ENCODE measurements around the gene RADIL. TPM values are rescaled to one million over a fixed set of nuclear protein-coding genes. Genes with fewer than 3 reads are reported as not detected.

The RADIL gene
- polyA plus RNA-seq, 3 donors, result not detected

- peaks cover 0 to 5% (median 2%) of the 10 kb centered on the region in 3 donors for H3K27me3 Mint-ChIP-seq (ENCODE audit: low read depth in 3 of 3)
- peaks cover 0 to 3% (median 0%) of the 10 kb centered on the region in 7 donors for H3K9me3 Mint-ChIP-seq
- Histone ChIP-seq H3K36me3 (replicated peaks in 1 of 2; ENCODE audit: control insufficient read depth in 1 of 2, insufficient read depth in 2 of 2, low read length in 2 of 2) (no peaks in the 10 kb centered on the region), H4K20me1 (ENCODE audit: insufficient read depth, low read length) (no peaks in the 10 kb centered on the region), H3K27me3 (ENCODE audit: control insufficient read depth in 2 of 2, insufficient read depth in 2 of 2, low read length in 2 of 2) (no peaks in the 10 kb centered on the region), H3K4me3 (replicated peaks in 1 of 3; ENCODE audit: low read depth in 2 of 3, low read length in 3 of 3) (no peak overlapping the region), H3K9me3 (replicated peaks in 1 of 2; ENCODE audit: control insufficient read depth in 1 of 2, insufficient read depth in 1 of 2, low read length in 2 of 2) (no peaks in the 10 kb centered on the region), H3K27ac (ENCODE audit: low read depth in 1 of 2, low read length in 2 of 2) (no peak overlapping the region), H3K9ac (ENCODE audit: insufficient read depth, low read length, poor library complexity, severe bottlenecking) (no peak overlapping the region), H3K4me2 (replicated peaks; ENCODE audit: extremely low read depth, low read length, poor library complexity, severe bottlenecking) (no peak overlapping the region), H2AFZ (ENCODE audit: insufficient read depth, low read depth, low read length, poor library complexity, severe bottlenecking) (no peak overlapping the region), H3K4me1 (ENCODE audit: control insufficient read depth in 1 of 2, insufficient read depth in 2 of 2, low read length in 2 of 2) (no peaks in the 10 kb centered on the region), H3K79me2 (ENCODE audit: insufficient read depth, low read length) (no peaks in the 10 kb centered on the region)
- H3K4me1 Mint-ChIP-seq, result no peaks in the 10 kb centered on the region
- TF ChIP-seq CTCF (IDR thresholded peaks at IDR 0.05), result no peak
- intact Hi-C loops (cut with micrococcal nuclease), result no loop called here
- WGBS (ENCODE audit: insufficient coverage), result 96% methylated on average over 10 of the region's 10 CpGs
- H3K27ac Mint-ChIP-seq, result no peak overlapping the region
- no peak overlapping the region for H3K4me3 Mint-ChIP-seq
- DNase-seq, result no peak
- H3K36me3 Mint-ChIP-seq, result no peaks in the 10 kb centered on the region
These were observed 83.0 kb downstream of the RADIL start for GRCh38 chr7:4800487-4800886.

DNA sequence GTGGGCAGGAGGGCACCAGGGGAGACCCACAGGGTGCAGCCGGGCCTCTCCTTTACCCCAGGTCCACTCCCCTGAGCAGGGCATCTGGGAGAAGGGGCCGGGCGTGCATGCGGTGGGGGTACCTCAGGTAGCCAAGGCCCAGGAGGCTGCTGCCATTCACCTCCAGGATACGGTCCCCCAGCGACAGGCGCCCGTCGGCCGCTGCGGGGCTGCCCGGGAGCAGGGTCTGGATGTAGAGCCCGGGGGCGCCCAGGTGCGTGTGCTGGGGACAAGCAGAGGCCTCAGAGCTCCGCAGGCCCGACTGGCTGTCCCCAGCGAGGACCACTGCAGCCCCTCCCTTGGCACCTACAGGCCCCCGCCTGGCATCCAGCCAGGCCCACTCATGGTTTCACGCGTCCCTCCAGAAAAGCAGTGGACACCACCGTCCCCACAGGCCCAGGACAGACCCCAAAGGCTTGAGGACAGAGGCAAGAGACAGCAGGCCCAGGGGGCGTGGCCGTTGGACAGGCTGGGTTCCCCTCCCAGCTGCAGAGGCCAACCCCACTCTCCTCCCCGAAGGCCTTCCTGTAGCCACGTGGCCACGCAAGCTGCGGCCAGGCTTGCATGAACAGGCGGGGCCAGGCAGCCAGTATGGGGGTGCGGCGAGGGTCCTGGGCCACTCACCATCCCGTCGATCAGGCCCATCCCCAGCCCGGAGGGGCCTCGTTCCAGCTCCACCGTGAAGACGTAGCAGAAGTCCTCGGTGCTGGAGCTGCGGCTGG is 83.8 kb downstream of the RADIL start:
- Histone ChIP-seq H3K9me3 (replicated peaks in 1 of 2; ENCODE audit: control insufficient read depth in 1 of 2, insufficient read depth in 1 of 2, low read length in 2 of 2) (no peaks in the 10 kb centered on the region), H3K27me3 (ENCODE audit: control insufficient read depth in 2 of 2, insufficient read depth in 2 of 2, low read length in 2 of 2) (no peaks in the 10 kb centered on the region), H3K36me3 (replicated peaks in 1 of 2; ENCODE audit: control insufficient read depth in 1 of 2, insufficient read depth in 2 of 2, low read length in 2 of 2) (no peaks in the 10 kb centered on the region), H3K4me1 (ENCODE audit: control insufficient read depth in 1 of 2, insufficient read depth in 2 of 2, low read length in 2 of 2) (no peaks in the 10 kb centered on the region), H3K4me2 (replicated peaks; ENCODE audit: extremely low read depth, low read length, poor library complexity, severe bottlenecking) (no peak overlapping the region), H2AFZ (ENCODE audit: insufficient read depth, low read depth, low read length, poor library complexity, severe bottlenecking) (no peak overlapping the region), H3K4me3 (replicated peaks in 1 of 3; ENCODE audit: low read depth in 2 of 3, low read length in 3 of 3) (no peak overlapping the region), H3K79me2 (ENCODE audit: insufficient read depth, low read length) (no peaks in the 10 kb centered on the region), H4K20me1 (ENCODE audit: insufficient read depth, low read length) (no peaks in the 10 kb centered on the region), H3K27ac (ENCODE audit: low read depth in 1 of 2, low read length in 2 of 2) (no peak overlapping the region), H3K9ac (ENCODE audit: insufficient read depth, low read length, poor library complexity, severe bottlenecking) (no peak overlapping the region)
- intact Hi-C loops (cut with micrococcal nuclease), result loop anchor here (2.0 kb wide), 1 partner anchor 285 kb away; no protein-coding TSS in a partner anchor
- TF ChIP-seq CTCF (IDR thresholded peaks at IDR 0.05), result no peak
- Mint-ChIP-seq H3K4me1 (peaks cover 2% of the 10 kb centered on the region), H3K36me3 (no peaks in the 10 kb centered on the region), H3K4me3 (no peak overlapping the region), H3K9me3 (peaks cover 0 to 3% (median 0%) of the 10 kb centered on the region in 7 donors), H3K27me3 (ENCODE audit: low read depth in 3 of 3) (peaks cover 0 to 5% (median 0%) of the 10 kb centered on the region in 3 donors), H3K27ac (no peak overlapping the region)
- 90% methylated on average over 36 of the region's 39 CpGs for WGBS (ENCODE audit: insufficient coverage)
- no peak for DNase-seq
